Progenitor cell of endocrine pancreas (in vitro differentiated cells): ENCODE measurements around the gene EBNA1BP2. TPM values are rescaled to one million over a fixed set of nuclear protein-coding genes. Genes with fewer than 3 reads are reported as not detected.

Experiments
- DNase-seq: peaks from one replicate; pipeline ENCODE4 v3.0.0; 2021; ENCODE audit warnings: low spot score; ENCODE audit not compliant: unreplicated experiment
- H3K27ac Mint-ChIP-seq: 2 replicates; pipeline ENCODE4 v1.8.0; 2021; ENCODE audit warnings: mild to moderate bottlenecking, moderate library complexity, mixed read lengths
- H3K27me3 Mint-ChIP-seq: 2 replicates; pipeline ENCODE4 v1.8.0; 2021; ENCODE audit warnings: mixed read lengths
- H3K36me3 Mint-ChIP-seq: 2 replicates; pipeline ENCODE4 v1.8.0; 2022; ENCODE audit warnings: mixed read lengths; ENCODE audit not compliant: insufficient read depth
- H3K4me1 Mint-ChIP-seq: 2 replicates; pipeline ENCODE4 v1.8.0; 2021; ENCODE audit warnings: low read depth, mixed read lengths
- H3K4me3 Mint-ChIP-seq: 2 replicates; pipeline ENCODE4 v1.8.0; 2021; ENCODE audit warnings: low read depth, mild to moderate bottlenecking, moderate library complexity, mixed read lengths
- H3K9me3 Mint-ChIP-seq: 2 replicates; pipeline ENCODE4 v1.8.0; 2021; ENCODE audit warnings: low read depth, mixed read lengths
- CTCF ChIP-seq: fragments of 200-600 bp; sonication (generic); IDR thresholded peaks from one replicate; pipeline ENCODE4 v1.5.0; 2021; ENCODE audit warnings: antibody characterized with exemption, mild to moderate bottlenecking; ENCODE audit not compliant: unreplicated experiment
- total RNA-seq: library from RNA; stranded (reverse); gene quantifications from 2 replicates; pipeline ENCODE4 v1.2.1, GENCODE V29; 2021

The EBNA1BP2 gene
- total RNA-seq, 1 donor from 2014 or later = 48.8 TPM

DNA sequence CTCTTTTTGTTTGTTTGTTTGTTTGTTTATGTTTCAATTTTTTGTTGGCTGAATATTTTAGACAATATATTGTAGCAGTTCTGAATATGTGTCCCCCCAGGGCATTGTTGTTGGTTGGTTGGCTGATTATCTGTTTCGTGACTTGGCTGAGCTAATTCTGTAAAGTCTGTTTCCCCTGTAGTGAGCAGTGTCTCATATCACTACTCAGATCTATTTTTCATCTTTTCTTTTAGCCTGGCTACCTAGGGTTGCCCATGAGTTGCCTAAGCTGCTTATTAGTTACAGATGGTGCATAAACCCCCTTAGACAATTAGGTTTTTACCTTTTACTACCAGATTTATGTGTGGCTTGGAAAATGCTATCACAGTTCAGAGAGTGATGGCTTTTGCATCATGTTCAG lies 32.3 kb upstream of the EBNA1BP2 start:
- Mint-ChIP-seq H3K4me1 (peaks cover 10% of the 10 kb centered on the region), H3K4me3 (no peak overlapping the region), H3K36me3 (no peaks in the 10 kb centered on the region), H3K27me3 (no peaks in the 10 kb centered on the region), H3K27ac (no peak overlapping the region), H3K9me3 (peaks cover 8% of the 10 kb centered on the region)
- no peak for DNase-seq
- no peak for TF ChIP-seq CTCF

GRCh38 chr1:43203859-43204258 lies 31.8 kb upstream of the EBNA1BP2 start:
- H3K36me3 Mint-ChIP-seq = no peaks in the 10 kb centered on the region
- no peak for TF ChIP-seq CTCF
- H3K27ac Mint-ChIP-seq = no peak overlapping the region
- H3K27me3 Mint-ChIP-seq = no peaks in the 10 kb centered on the region
- no peak overlapping the region for H3K4me3 Mint-ChIP-seq
- H3K9me3 Mint-ChIP-seq = peaks cover 8% of the 10 kb centered on the region
- DNase-seq = no peak
- peaks cover 10% of the 10 kb centered on the region for H3K4me1 Mint-ChIP-seq

- DNase-seq = no peak
- H3K27me3 Mint-ChIP-seq = no peaks in the 10 kb centered on the region
- H3K4me1 Mint-ChIP-seq = no peaks in the 10 kb centered on the region
- H3K27ac Mint-ChIP-seq = no peak overlapping the region
- peaks cover 1% of the 10 kb centered on the region for H3K36me3 Mint-ChIP-seq
- peaks cover 10% of the 10 kb centered on the region for H3K9me3 Mint-ChIP-seq
- H3K4me3 Mint-ChIP-seq = no peak overlapping the region
- TF ChIP-seq CTCF = no peak
These were observed 27.1 kb upstream of the EBNA1BP2 start for GRCh38 chr1:43199093-43199726.

DNA sequence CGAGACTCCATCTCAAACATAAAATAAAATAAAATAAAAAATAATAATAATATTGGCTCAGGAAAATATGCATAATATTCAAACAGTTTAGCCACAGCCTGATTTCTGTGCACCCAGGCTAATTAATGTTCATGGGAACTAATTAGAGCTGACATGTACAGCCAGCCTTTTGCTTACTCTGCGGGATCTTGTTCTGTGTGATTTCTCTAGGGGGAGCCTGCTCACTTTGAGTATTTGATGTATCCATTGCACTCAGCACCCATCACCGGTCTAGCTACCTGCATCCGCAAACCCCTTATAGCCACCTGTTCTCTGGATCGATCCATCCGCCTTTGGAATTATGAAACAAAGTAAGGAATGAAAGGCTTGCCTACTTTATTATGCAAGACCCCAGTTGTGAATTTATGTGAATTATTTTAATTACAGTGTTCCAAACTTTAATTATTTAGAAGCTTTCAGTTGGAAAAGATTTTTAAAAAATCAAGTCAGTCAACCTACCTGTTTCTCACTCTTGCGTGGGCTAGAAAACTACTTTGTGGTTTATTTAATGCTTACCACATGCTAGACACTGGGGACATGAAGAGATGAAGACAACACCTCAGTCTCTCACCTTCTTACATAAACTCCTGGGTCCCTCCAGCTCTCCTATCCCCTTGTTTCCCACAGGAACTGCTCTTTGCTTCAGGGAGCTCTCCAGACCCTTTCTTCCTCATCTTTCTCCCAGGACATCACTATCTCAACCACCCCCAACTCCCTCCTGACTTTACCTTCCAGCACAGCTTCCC lies 25.4 kb upstream of the EBNA1BP2 start:
- H3K36me3 Mint-ChIP-seq = peaks cover 1% of the 10 kb centered on the region
- no peaks in the 10 kb centered on the region for H3K27me3 Mint-ChIP-seq
- DNase-seq = no peak
- no peak overlapping the region for H3K27ac Mint-ChIP-seq
- TF ChIP-seq CTCF = no peak
- no peaks in the 10 kb centered on the region for H3K4me1 Mint-ChIP-seq
- no peak overlapping the region for H3K4me3 Mint-ChIP-seq
- H3K9me3 Mint-ChIP-seq = peaks cover 5% of the 10 kb centered on the region

DNA sequence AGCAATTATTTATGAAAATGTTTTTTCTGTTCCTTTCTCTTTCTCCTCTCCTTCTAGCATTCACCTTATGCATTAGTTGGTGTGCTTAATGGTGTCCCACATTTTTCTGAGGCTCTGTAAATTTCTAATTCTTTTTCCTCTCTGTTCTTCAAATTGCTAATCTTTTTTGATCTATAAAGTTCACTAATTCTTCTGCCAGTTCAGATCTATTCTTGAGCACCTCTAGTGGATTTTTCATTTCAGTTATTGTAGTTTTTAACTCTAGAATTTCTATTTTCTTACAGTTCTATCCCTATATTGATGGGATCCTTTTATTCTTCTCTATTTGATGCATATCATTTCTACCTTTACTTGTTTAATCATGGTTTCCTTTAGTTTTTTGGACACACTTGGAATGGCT lies 22.4 kb upstream of the EBNA1BP2 start:
- Mint-ChIP-seq H3K27ac (no peak overlapping the region), H3K36me3 (peaks cover 2% of the 10 kb centered on the region), H3K4me1 (no peaks in the 10 kb centered on the region), H3K27me3 (no peaks in the 10 kb centered on the region), H3K9me3 (peaks cover 14% of the 10 kb centered on the region), H3K4me3 (no peak overlapping the region)
- no peak for TF ChIP-seq CTCF
- DNase-seq = no peak
